Naive B cell (primary cell): Measurements from ENCODE around the gene CALY. TPM values are rescaled to one million over a fixed set of nuclear protein-coding genes. Genes with fewer than 3 reads are reported as not detected.
"Not testable (repeated sequence)": the region's sequence is repeated elsewhere in the genome, so short reads cannot be mapped to it uniquely, and the experiment has no call there.

ENCODE experiments used
- ATAC-seq, 2 donors: fragments of 150-1000 bp; cut with Tn5 transposase; 2 replicates each; pipeline ENCODE4 v1.10.0; 2021; ENCODE audit warnings: low read depth in 2 of 2, mild to moderate bottlenecking in 2 of 2, moderate library complexity in 2 of 2
- DNase-seq: peaks from one replicate; pipeline ENCODE4 v3.0.0; 2022
- H3K27ac Mint-ChIP-seq, 6 donors: one replicate each; pipeline ENCODE4 v1.8.0; 2020 to 2022; ENCODE audit warnings: mild to moderate bottlenecking in 6 of 6, mixed read lengths in 6 of 6, moderate library complexity in 5 of 6, inconsistent platforms in 2 of 6
- H3K27me3 Mint-ChIP-seq, 3 donors: one replicate each; pipeline ENCODE4 v1.8.0; 2021 to 2022; ENCODE audit warnings: mixed read lengths in 3 of 3, mild to moderate bottlenecking in 1 of 3
- H3K36me3 Mint-ChIP-seq, 2 donors: one replicate each; pipeline ENCODE4 v1.8.0; 2020 to 2022; ENCODE audit warnings: mixed read lengths in 2 of 2, inconsistent platforms in 1 of 2, mild to moderate bottlenecking in 1 of 2
- H3K4me1 Mint-ChIP-seq, 3 donors: one replicate each; pipeline ENCODE4 v1.8.0; 2020 to 2022; ENCODE audit warnings: mixed read lengths in 3 of 3, inconsistent platforms in 1 of 3, mild to moderate bottlenecking in 1 of 3, moderate library complexity in 1 of 3
- H3K4me3 Mint-ChIP-seq, 8 donors: one replicate each; pipeline ENCODE4 v1.8.0; 2020 to 2022; ENCODE audit warnings: mild to moderate bottlenecking in 8 of 8, mixed read lengths in 8 of 8, moderate library complexity in 8 of 8, inconsistent platforms in 2 of 8
- H3K9me3 Mint-ChIP-seq, 7 donors: one replicate each; pipeline ENCODE4 v1.8.0; 2020 to 2022; ENCODE audit warnings: mixed read lengths in 7 of 7, mild to moderate bottlenecking in 5 of 7, inconsistent platforms in 2 of 7, moderate library complexity in 1 of 7
- polyA plus RNA-seq, 6 donors: library from polyadenylated mRNA; unstranded; fragments of 300-500 nt; fragmentation: Illumina TruSeq; gene quantifications; one replicate each; pipeline ENCODE4 v1.2.3, GENCODE V29; 2021; ENCODE audit warnings: low read depth in 6 of 6

CALY gene
- polyA plus RNA-seq, 6 donors from 2014 or later, result not detected

- Mint-ChIP-seq H3K36me3 (peaks cover 0 to 5% of the 10 kb centered on the region in 2 donors), H3K27ac (no peak overlapping the region), H3K9me3 (peaks cover 0 to 4% (median 0%) of the 10 kb centered on the region in 7 donors), H3K4me1 (peaks cover 16 to 25% (median 20%) of the 10 kb centered on the region in 3 donors), H3K4me3 (no peak overlapping the region), H3K27me3 (peaks cover 30 to 74% (median 56%) of the 10 kb centered on the region in 3 donors)
- no peak for ATAC-seq
- no peak for DNase-seq
Observed at GRCh38 chr10:133327651-133328357, 8.9 kb downstream of the CALY start.

- H3K4me3 Mint-ChIP-seq, result no peak overlapping the region
- peaks cover 22 to 73% (median 52%) of the 10 kb centered on the region in 3 donors for H3K27me3 Mint-ChIP-seq
- H3K36me3 Mint-ChIP-seq, result no peaks in the 10 kb centered on the region
- ATAC-seq (no peak), DNase-seq (no peak)
- peaks cover 15 to 25% (median 20%) of the 10 kb centered on the region in 3 donors for H3K4me1 Mint-ChIP-seq
- no peak overlapping the region for H3K27ac Mint-ChIP-seq
- peaks cover 0 to 4% (median 0%) of the 10 kb centered on the region in 7 donors for H3K9me3 Mint-ChIP-seq
Observed at GRCh38 chr10:133326745-133327650, 9.7 kb downstream of the CALY start.

- Mint-ChIP-seq H3K36me3 (no peaks in the 10 kb centered on the region), H3K27ac (no peak overlapping the region), H3K4me3 (peak overlapping the region in 7 of 8 donors; percentile 41 to 86 (median 65)), H3K9me3 (peaks cover 0 to 4% (median 0%) of the 10 kb centered on the region in 7 donors), H3K4me1 (peaks cover 15 to 25% (median 20%) of the 10 kb centered on the region in 3 donors), H3K27me3 (peaks cover 22 to 67% (median 47%) of the 10 kb centered on the region in 3 donors)
- ATAC-seq (no peak), DNase-seq (no peak)
Observed at GRCh38 chr10:133326223-133326551, 10.5 kb downstream of the CALY start.

- Mint-ChIP-seq H3K9me3 (peaks cover 0 to 5% (median 0%) of the 10 kb centered on the region in 7 donors), H3K4me1 (peaks cover 15 to 25% (median 18%) of the 10 kb centered on the region in 3 donors), H3K4me3 (peak overlapping the region; percentile 59 to 86 (median 80)), H3K36me3 (no peaks in the 10 kb centered on the region), H3K27me3 (peaks cover 22 to 63% (median 47%) of the 10 kb centered on the region in 3 donors), H3K27ac (peak overlapping the region in 1 of 6 donors; percentile 96)
- DNase-seq (no peak), ATAC-seq (no peak)
Observed at GRCh38 chr10:133325440-133326222, 11.1 kb downstream of the CALY start.

GRCh38 chr10:133324857-133325260, 11.8 kb downstream of the CALY start:
- ATAC-seq, result peak; percentile 32 to 35
- H3K36me3 Mint-ChIP-seq, result no peaks in the 10 kb centered on the region
- H3K27me3 Mint-ChIP-seq, result peaks cover 27 to 66% (median 55%) of the 10 kb centered on the region in 3 donors
- peaks cover 13 to 22% (median 16%) of the 10 kb centered on the region in 3 donors for H3K4me1 Mint-ChIP-seq
- peak overlapping the region in 7 of 8 donors; percentile 9 to 86 (median 66) for H3K4me3 Mint-ChIP-seq
- H3K27ac Mint-ChIP-seq, result no peak overlapping the region
- DNase-seq, result no peak
- peaks cover 3 to 9% (median 5%) of the 10 kb centered on the region in 7 donors for H3K9me3 Mint-ChIP-seq

- peaks cover 14 to 20% (median 15%) of the 10 kb centered on the region in 3 donors for H3K4me1 Mint-ChIP-seq
- DNase-seq (peak; percentile 43), ATAC-seq (peak; percentile 81 to 84)
- H3K36me3 Mint-ChIP-seq, result no peaks in the 10 kb centered on the region
- H3K9me3 Mint-ChIP-seq, result peaks cover 3 to 9% (median 5%) of the 10 kb centered on the region in 7 donors
- H3K27me3 Mint-ChIP-seq, result peaks cover 26 to 66% (median 57%) of the 10 kb centered on the region in 3 donors
- H3K27ac Mint-ChIP-seq, result no peak overlapping the region
- H3K4me3 Mint-ChIP-seq, result peak overlapping the region in 1 of 8 donors; percentile 86
Observed at GRCh38 chr10:133324198-133324792, 12.4 kb downstream of the CALY start.

GRCh38 chr10:133322064-133322709, 14.5 kb downstream of the CALY start:
- not testable (repeated sequence) for H3K9me3 Mint-ChIP-seq, DNase-seq, H3K36me3 Mint-ChIP-seq, H3K27ac Mint-ChIP-seq, ATAC-seq
- Mint-ChIP-seq H3K4me3 (peak overlapping the region in 1 of 8 donors; percentile 22), H3K4me1 (peaks cover 16 to 27% (median 20%) of the 10 kb centered on the region in 3 donors), H3K27me3 (peaks cover 23 to 56% (median 50%) of the 10 kb centered on the region in 3 donors)

GRCh38 chr10:133320852-133321422, 15.8 kb downstream of the CALY start:
- not testable (repeated sequence) for H3K4me3 Mint-ChIP-seq, H3K27ac Mint-ChIP-seq, DNase-seq, ATAC-seq, H3K36me3 Mint-ChIP-seq, H3K9me3 Mint-ChIP-seq
- H3K27me3 Mint-ChIP-seq, result peaks cover 15 to 44% (median 37%) of the 10 kb centered on the region in 3 donors
- H3K4me1 Mint-ChIP-seq, result peaks cover 13 to 23% (median 15%) of the 10 kb centered on the region in 3 donors

- no peaks in the 10 kb centered on the region for H3K36me3 Mint-ChIP-seq
- H3K27ac Mint-ChIP-seq, result peak overlapping the region in 1 of 6 donors; percentile 18
- peak overlapping the region in 6 of 8 donors; percentile 39 to 80 (median 56) for H3K4me3 Mint-ChIP-seq
- H3K4me1 Mint-ChIP-seq, result peaks cover 15 to 24% (median 16%) of the 10 kb centered on the region in 3 donors
- ATAC-seq, result peak; percentile 90 to 92
- peak; percentile 52 for DNase-seq
- H3K27me3 Mint-ChIP-seq, result peaks cover 11 to 35% (median 25%) of the 10 kb centered on the region in 3 donors
- peaks cover 3 to 9% (median 6%) of the 10 kb centered on the region in 7 donors for H3K9me3 Mint-ChIP-seq
Observed at GRCh38 chr10:133318494-133319127, 18.1 kb downstream of the CALY start.

GRCh38 chr10:133316732-133317131, 20.0 kb downstream of the CALY start:
- no peak overlapping the region for H3K4me3 Mint-ChIP-seq
- H3K9me3 Mint-ChIP-seq, result peaks cover 3 to 8% (median 5%) of the 10 kb centered on the region in 7 donors
- peaks cover 15 to 24% (median 16%) of the 10 kb centered on the region in 3 donors for H3K4me1 Mint-ChIP-seq
- H3K27me3 Mint-ChIP-seq, result peaks cover 11 to 20% (median 19%) of the 10 kb centered on the region in 3 donors
- no peaks in the 10 kb centered on the region for H3K36me3 Mint-ChIP-seq
- H3K27ac Mint-ChIP-seq, result no peak overlapping the region
- ATAC-seq (no peak), DNase-seq (no peak)

- no peak for DNase-seq
- Mint-ChIP-seq H3K27ac (peak overlapping the region in 1 of 6 donors; percentile 34), H3K4me3 (no peak overlapping the region), H3K4me1 (peaks cover 15 to 24% (median 16%) of the 10 kb centered on the region in 3 donors), H3K36me3 (no peaks in the 10 kb centered on the region), H3K27me3 (peaks cover 11 to 20% (median 19%) of the 10 kb centered on the region in 3 donors), H3K9me3 (peaks cover 3 to 8% (median 5%) of the 10 kb centered on the region in 7 donors)
- ATAC-seq, result no peak
Observed at GRCh38 chr10:133316266-133316665, 20.4 kb downstream of the CALY start.
